ENCODE measurements around the gene MAP4K5. TPM values are rescaled to one million over a fixed set of nuclear protein-coding genes. Genes with fewer than 3 reads are reported as not detected.

The MAP4K5 gene
- total RNA-seq, result 31.4 and 51.8 TPM in 2 replicates

GRCh38 chr14:50532502-50533240 lies at the start of gene MAP4K5:
MAP4K5 (minus strand) TSS chr14:50532569; CDS start chr14:50532049, 520 bp downstream.

GRCh38 chr14:50559990-50560930 lies 27.9 kb upstream of the MAP4K5 start, which contains the start of gene ATL1:
ATL1 (plus strand) TSS chr14:50560145; CDS start chr14:50560266, 121 bp downstream.

DNA sequence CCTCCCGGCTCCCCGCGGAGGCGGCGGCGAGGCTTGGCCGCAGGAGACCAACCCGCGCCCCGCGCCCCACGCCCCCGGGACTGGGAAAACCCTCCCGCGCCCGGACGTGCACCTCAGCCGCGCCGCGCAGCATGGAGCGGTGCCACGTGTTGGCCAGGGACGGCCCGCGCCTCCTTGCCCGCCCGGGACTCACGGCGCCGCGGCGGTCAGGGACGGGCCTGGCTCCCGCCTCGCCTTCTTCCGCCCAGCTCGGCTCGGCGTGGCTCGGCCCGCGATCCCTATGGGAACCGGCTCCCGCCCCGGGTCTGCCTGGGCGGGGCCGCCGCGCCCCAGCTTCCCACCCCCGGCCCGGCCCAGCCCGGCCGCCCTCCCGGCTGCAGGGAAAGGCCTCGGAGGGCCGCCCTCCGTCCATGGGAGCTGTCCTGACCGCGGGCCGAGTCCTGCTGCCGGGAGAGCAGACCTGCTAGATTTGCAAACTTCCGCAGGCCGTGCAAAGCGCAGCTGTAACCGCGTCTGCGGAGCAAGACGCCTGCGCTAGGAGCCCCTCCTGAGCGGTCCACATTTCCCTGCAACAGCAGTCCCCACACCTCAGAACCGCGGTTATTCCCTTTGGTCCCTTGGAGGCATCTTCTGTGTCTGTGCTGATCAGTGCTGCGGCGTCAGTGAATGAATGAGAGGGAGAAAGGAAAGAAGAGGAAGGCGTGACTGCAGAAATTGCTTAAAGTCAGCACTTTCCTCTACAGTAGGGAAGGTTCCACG lies 135.6 kb downstream of the MAP4K5 start, which contains the start of gene CDKL1:
CDKL1 (minus strand) TSS at position 251 of the 759 bp plus-strand sequence. CDS start 1,013 bp downstream, outside the sequence.

Other genes with a start within 250 kb of the MAP4K5 start
- 13.7 and 19.1 TPM in 2 replicates for gene L2HGDH, start 220.3 kb downstream of the MAP4K5 start, total RNA-seq
- gene DMAC2L, start 220.2 kb downstream of the MAP4K5 start, total RNA-seq, result 5.8 and 9.6 TPM in 2 replicates
- 3.8 and 18.1 TPM in 2 replicates for gene CDKL1, start 135.7 kb downstream of the MAP4K5 start, total RNA-seq
- under 0.01 and 0.36 TPM in 2 replicates for gene ATL1, start 27.6 kb upstream of the MAP4K5 start, total RNA-seq
- 35.9 and 41.1 TPM in 2 replicates for gene SAV1, start 135.7 kb upstream of the MAP4K5 start, total RNA-seq

Measured in nasal cavity respiratory epithelium epithelial cell of viscerocranial mucosa (primary cell).